SK-N-SH (cell line): Measurements from ENCODE around the gene UBL7. TPM values are rescaled to one million over a fixed set of nuclear protein-coding genes. Genes with fewer than 3 reads are reported as not detected.

ENCODE experiments used
- CTCF ChIA-PET: fragments of 300-600, 350-600 bp; formaldehyde crosslinking; extraction: SDS; loops from one replicate; lab custom pipeline; 2021; lab: Yijun Ruan, JAX
- POLR2A ChIA-PET: fragments of 350-600 bp; sonication (Branson Sonifier 250); formaldehyde crosslinking; extraction: SDS; loops from one replicate; lab custom pipeline; 2020; ENCODE audit warnings: antibody characterized with exemption, inconsistent platforms; lab: Yijun Ruan, JAX
- DNase-seq: peaks from one replicate; pipeline ENCODE4 v3.0.0; 2012
- H2AFZ ChIP-seq: fragments of 200-600 bp; sonication (generic); 2 replicates; pipeline ENCODE4 v1.8.1; 2016; ENCODE audit warnings: antibody characterized with exemption, mild to moderate bottlenecking, low read depth
- H3F3A ChIP-seq: fragments of 200-600 bp; sonication (generic); replicated peaks from 2 replicates; pipeline ENCODE3; 2016; ENCODE audit warnings: antibody characterized with exemption, mild to moderate bottlenecking; ENCODE audit not compliant: insufficient read depth
- H3K27ac ChIP-seq, 2 experiments: fragments of 200-500 bp in 1 of 2; fragments of 200-600 bp in 1 of 2; sonication (Bioruptor generic) in 1 of 2; sonication (generic), shearing (Covaris generic) in 1 of 2; 2 replicates each; pipeline versions ENCODE4 v1.5.1 to v1.6.1; 2014 to 2016; ENCODE audit warnings: low read depth in 2 of 2, inconsistent platforms in 1 of 2, low read length in 1 of 2, mild to moderate bottlenecking in 1 of 2, mixed read lengths in 1 of 2
- H3K27me3 ChIP-seq: fragments of 200-600 bp; sonication (generic), shearing (Covaris generic); 2 replicates; pipeline ENCODE4 v1.6.1; 2016; ENCODE audit warnings: mixed run types; ENCODE audit not compliant: insufficient read depth
- H3K36me3 ChIP-seq, 2 experiments: fragments of 200-500 bp in 1 of 2; fragments of 200-600 bp in 1 of 2; sonication (Bioruptor generic) in 1 of 2; sonication (generic) in 1 of 2; replicated peaks in 1 of 2; 2 replicates each; pipeline versions ENCODE3 to v1.5.1; 2014 to 2016; ENCODE audit warnings: low read length in 1 of 2, mild to moderate bottlenecking in 1 of 2; ENCODE audit not compliant: insufficient read depth in 2 of 2, control insufficient read depth in 1 of 2
- H3K4me1 ChIP-seq, 2 experiments: fragments of 200-500 bp in 1 of 2; fragments of 200-600 bp in 1 of 2; sonication (Bioruptor generic) in 1 of 2; sonication (generic), shearing (Covaris generic) in 1 of 2; 2 replicates each; pipeline versions ENCODE4 v1.5.1 to v1.6.1; 2014 to 2016; ENCODE audit warnings: low read depth in 1 of 2, low read length in 1 of 2, mixed run types in 1 of 2; ENCODE audit not compliant: insufficient read depth in 2 of 2, control insufficient read depth in 1 of 2
- H3K4me2 ChIP-seq: fragments of 200-600 bp; sonication (generic), shearing (Covaris generic); 2 replicates; pipeline ENCODE4 v1.6.1; 2017; ENCODE audit warnings: mixed run types
- H3K4me3 ChIP-seq, 2 experiments: fragments of 200-500 bp in 1 of 2; fragments of 200-600 bp in 1 of 2; sonication (Bioruptor generic) in 1 of 2; sonication (generic), shearing (Covaris generic) in 1 of 2; 2 replicates each; pipeline versions ENCODE4 v1.5.1 to v1.8.1; 2014 to 2016; ENCODE audit warnings: low read depth in 2 of 2, inconsistent platforms in 1 of 2, low read length in 1 of 2, mild to moderate bottlenecking in 1 of 2, mixed read lengths in 1 of 2, moderate library complexity in 1 of 2
- H3K79me2 ChIP-seq: fragments of 200-600 bp; sonication (generic); 2 replicates; pipeline ENCODE4 v1.8.1; 2017; ENCODE audit warnings: mild to moderate bottlenecking; ENCODE audit not compliant: insufficient read depth
- H3K9ac ChIP-seq: fragments of 200-600 bp; sonication (generic); 2 replicates; pipeline ENCODE4 v1.6.1; 2017; ENCODE audit warnings: mixed run types
- H3K9me2 ChIP-seq: fragments of 200-600 bp; sonication (generic); 2 replicates; pipeline ENCODE4 v1.6.1; 2017; ENCODE audit warnings: mixed run types
- H3K9me3 ChIP-seq: fragments of 200-600 bp; sonication (generic); 2 replicates; pipeline ENCODE4 v1.6.1; 2017; ENCODE audit warnings: mixed run types, mild to moderate bottlenecking, moderate library complexity
- H4K20me1 ChIP-seq: fragments of 200-600 bp; sonication (generic); 2 replicates; pipeline ENCODE4 v1.6.1; 2017; ENCODE audit warnings: mild to moderate bottlenecking, mixed run types; ENCODE audit not compliant: insufficient read depth
- FOSL2 ChIP-seq: IDR thresholded peaks from 2 replicates; pipeline ENCODE4 v1.4.0; 2012; ENCODE audit warnings: low read depth, mild to moderate bottlenecking, moderate library complexity, borderline replicate concordance
- FOXM1 ChIP-seq: IDR thresholded peaks from 2 replicates; pipeline ENCODE4 v1.4.0; 2012; ENCODE audit warnings: low read depth, mild to moderate bottlenecking
- MXI1 ChIP-seq: IDR thresholded peaks from 2 replicates; pipeline ENCODE4 v1.6.1; 2012; ENCODE audit warnings: mild to moderate bottlenecking, low read depth, low read length, improper control_type of control experiment
- NRF1 ChIP-seq: IDR thresholded peaks from 2 replicates; pipeline ENCODE4 v1.6.1; 2012; ENCODE audit warnings: low read depth, mild to moderate bottlenecking, low read length
- RCOR1 ChIP-seq: fragments of 150-350 bp; IDR thresholded peaks from 2 replicates; pipeline ENCODE4 v1.6.1; 2017; ENCODE audit warnings: antibody characterized with exemption, low read length
- REST ChIP-seq: IDR thresholded peaks from 2 replicates; pipeline ENCODE4 v1.6.1; 2012; ENCODE audit warnings: mild to moderate bottlenecking, low read depth, low read length, moderate library complexity
- TEAD4 ChIP-seq: IDR thresholded peaks from 2 replicates; pipeline ENCODE4 v1.4.0; 2012; ENCODE audit warnings: mild to moderate bottlenecking, borderline replicate concordance; ENCODE audit not compliant: insufficient read depth
- USF2 ChIP-seq: fragments of 150-350 bp; IDR thresholded peaks from 2 replicates; pipeline ENCODE4 v1.6.1; 2017; ENCODE audit warnings: antibody characterized with exemption, low read length, low read depth, borderline replicate concordance
- YY1 ChIP-seq: IDR thresholded peaks from 2 replicates; pipeline ENCODE4 v1.4.0; 2012; ENCODE audit warnings: low read depth, mild to moderate bottlenecking
- WGBS: methylation state at CpG from one replicate; pipeline ENCODE4 v1.1.6; 2017; ENCODE audit warnings: low lambda C conversion rate; 5-methylcytosine and 5-hydroxymethylcytosine counted together
- polyA plus RNA-seq, 3 experiments: library from polyadenylated mRNA; depleted of rRNA; stranded (reverse); fragments of >200 nt; gene quantifications; 2 replicates each; pipeline ENCODE4 v1.2.3, GENCODE V29; 2012
- TF ChIP-seq, protein P1 (sequence below): IDR thresholded peaks from 2 replicates; pipeline ENCODE4; 2012
- TF ChIP-seq, protein P2 (sequence below): fragments of 200-600 bp; sonication (generic); IDR thresholded peaks from 2 replicates; pipeline ENCODE4 v1.6.1; 2017; ENCODE audit warnings: antibody characterized with exemption, mild to moderate bottlenecking, moderate library complexity
- TF ChIP-seq, protein P3 (sequence below): IDR thresholded peaks from 2 replicates; pipeline ENCODE4 v1.4.0; 2012; ENCODE audit warnings: low read depth, borderline replicate concordance

UBL7 gene
- polyA plus RNA-seq, 1 of the 3 experiments (the other 2 are of a cell fraction), result 81.1 TPM

DNA sequence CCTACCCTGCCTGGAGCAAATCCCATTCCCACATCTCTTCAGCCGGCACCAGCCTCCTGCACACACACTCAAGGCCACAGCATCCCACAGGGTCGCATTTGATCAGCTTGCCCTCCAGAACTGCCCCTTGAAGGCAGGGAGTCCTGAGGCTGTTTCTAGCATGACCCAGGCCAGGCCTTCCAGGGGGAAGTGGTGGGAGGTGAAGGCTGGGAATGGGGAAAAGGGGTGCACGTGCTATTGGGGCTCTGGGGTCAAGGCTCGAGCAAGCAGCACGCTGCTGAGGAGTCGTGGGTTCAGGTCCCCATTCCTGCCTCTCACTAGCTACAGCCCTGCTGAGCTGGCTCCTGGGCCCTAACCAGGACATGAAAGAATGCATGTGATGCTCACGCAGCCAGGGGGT, 52.1 kb downstream of the UBL7 start:
- peaks cover 0 to 12% of the 10 kb centered on the region in 2 experiments; a peak in 2 of 4 replicates for H3K4me1 ChIP-seq
- no peak overlapping the region for H3K4me3 ChIP-seq
- ChIA-PET POLR2A (no interaction called here), CTCF (interaction anchor here (1.2 to 1.6 kb wide), 3 partner anchors 23 to 33 kb away, joined by 3 to 6 read pairs (median 3); no protein-coding TSS in a partner anchor)
- H3K4me2 ChIP-seq, result no peak overlapping the region
- H3K27ac ChIP-seq, result no peak overlapping the region
- H3K9ac ChIP-seq, result no peak overlapping the region
- peaks cover 7% of the 10 kb centered on the region for H3F3A ChIP-seq
- DNase-seq, result no peak
- H3K36me3 ChIP-seq, result no peaks in the 10 kb centered on the region
- H3K9me3 ChIP-seq, result no peaks in the 10 kb centered on the region
- H2AFZ ChIP-seq, result no peak overlapping the region
- no peaks in the 10 kb centered on the region for H4K20me1 ChIP-seq
- 84% methylated on average over 7 of the region's 7 CpGs for WGBS
- no peaks in the 10 kb centered on the region for H3K9me2 ChIP-seq
- TF ChIP-seq, protein P1, sequence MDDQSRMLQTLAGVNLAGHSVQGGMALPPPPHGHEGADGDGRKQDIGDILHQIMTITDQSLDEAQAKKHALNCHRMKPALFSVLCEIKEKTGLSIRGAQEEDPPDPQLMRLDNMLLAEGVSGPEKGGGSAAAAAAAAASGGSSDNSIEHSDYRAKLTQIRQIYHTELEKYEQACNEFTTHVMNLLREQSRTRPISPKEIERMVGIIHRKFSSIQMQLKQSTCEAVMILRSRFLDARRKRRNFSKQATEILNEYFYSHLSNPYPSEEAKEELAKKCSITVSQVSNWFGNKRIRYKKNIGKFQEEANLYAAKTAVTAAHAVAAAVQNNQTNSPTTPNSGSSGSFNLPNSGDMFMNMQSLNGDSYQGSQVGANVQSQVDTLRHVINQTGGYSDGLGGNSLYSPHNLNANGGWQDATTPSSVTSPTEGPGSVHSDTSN, result no peak
- TF ChIP-seq REST (no peak), FOSL2 (no peak)
- H3K27me3 ChIP-seq, result no peaks in the 10 kb centered on the region
- no peaks in the 10 kb centered on the region for H3K79me2 ChIP-seq

DNA sequence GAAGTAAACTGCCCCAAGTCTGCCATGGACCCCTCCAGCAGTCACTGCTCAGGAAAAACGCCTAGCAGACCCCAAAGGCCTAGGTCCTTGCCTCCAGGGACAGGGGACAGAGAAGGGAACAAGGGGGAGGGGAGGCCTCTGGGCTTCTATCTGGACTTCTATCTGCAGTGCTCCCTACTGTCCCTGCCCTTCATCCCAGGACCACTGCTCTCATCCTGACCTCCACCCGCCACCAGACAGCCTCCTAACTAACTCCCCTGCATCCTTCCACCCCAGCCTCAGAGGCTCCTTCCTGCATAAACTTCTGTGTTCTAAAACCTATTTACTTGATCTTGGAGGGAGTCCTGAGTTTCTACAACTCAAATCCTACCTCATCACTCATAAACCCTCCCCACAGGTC, 52.6 kb downstream of the UBL7 start:
- Histone ChIP-seq H3K27ac (no peak overlapping the region), H3K27me3 (no peaks in the 10 kb centered on the region), H3F3A (peaks cover 7% of the 10 kb centered on the region), H3K79me2 (no peaks in the 10 kb centered on the region), H3K9me3 (no peaks in the 10 kb centered on the region), H3K4me1 (peaks cover 0 to 12% of the 10 kb centered on the region in 2 experiments; a peak in 2 of 4 replicates), H2AFZ (no peak overlapping the region), H4K20me1 (no peaks in the 10 kb centered on the region), H3K9ac (no peak overlapping the region), H3K4me2 (no peak overlapping the region), H3K4me3 (no peak overlapping the region), H3K36me3 (no peaks in the 10 kb centered on the region), H3K9me2 (no peaks in the 10 kb centered on the region)
- ChIA-PET POLR2A (no interaction called here), CTCF (interaction anchor here (1.6 kb wide), 1 partner anchor 30 kb away, joined by 3 read pairs; no protein-coding TSS in a partner anchor)
- DNase-seq, result no peak
- WGBS, result 56% methylated on average over 2 of the region's 2 CpGs
- TF ChIP-seq YY1, result no peak
- TF ChIP-seq NRF1, result no peak
- no peak for TF ChIP-seq TEAD4
- no peak for TF ChIP-seq USF2
- TF ChIP-seq MXI1, result no peak
- no peak for TF ChIP-seq RCOR1
- TF ChIP-seq, protein P2, sequence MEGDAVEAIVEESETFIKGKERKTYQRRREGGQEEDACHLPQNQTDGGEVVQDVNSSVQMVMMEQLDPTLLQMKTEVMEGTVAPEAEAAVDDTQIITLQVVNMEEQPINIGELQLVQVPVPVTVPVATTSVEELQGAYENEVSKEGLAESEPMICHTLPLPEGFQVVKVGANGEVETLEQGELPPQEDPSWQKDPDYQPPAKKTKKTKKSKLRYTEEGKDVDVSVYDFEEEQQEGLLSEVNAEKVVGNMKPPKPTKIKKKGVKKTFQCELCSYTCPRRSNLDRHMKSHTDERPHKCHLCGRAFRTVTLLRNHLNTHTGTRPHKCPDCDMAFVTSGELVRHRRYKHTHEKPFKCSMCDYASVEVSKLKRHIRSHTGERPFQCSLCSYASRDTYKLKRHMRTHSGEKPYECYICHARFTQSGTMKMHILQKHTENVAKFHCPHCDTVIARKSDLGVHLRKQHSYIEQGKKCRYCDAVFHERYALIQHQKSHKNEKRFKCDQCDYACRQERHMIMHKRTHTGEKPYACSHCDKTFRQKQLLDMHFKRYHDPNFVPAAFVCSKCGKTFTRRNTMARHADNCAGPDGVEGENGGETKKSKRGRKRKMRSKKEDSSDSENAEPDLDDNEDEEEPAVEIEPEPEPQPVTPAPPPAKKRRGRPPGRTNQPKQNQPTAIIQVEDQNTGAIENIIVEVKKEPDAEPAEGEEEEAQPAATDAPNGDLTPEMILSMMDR, result no peak
- TF ChIP-seq FOXM1, result no peak
- TF ChIP-seq, protein P3, sequence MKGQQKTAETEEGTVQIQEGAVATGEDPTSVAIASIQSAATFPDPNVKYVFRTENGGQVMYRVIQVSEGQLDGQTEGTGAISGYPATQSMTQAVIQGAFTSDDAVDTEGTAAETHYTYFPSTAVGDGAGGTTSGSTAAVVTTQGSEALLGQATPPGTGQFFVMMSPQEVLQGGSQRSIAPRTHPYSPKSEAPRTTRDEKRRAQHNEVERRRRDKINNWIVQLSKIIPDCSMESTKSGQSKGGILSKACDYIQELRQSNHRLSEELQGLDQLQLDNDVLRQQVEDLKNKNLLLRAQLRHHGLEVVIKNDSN, result no peak
- TF ChIP-seq, all 33 proteins: peak for 0
